ENCODE measurements around the gene MAPKAPK5.

MAPKAPK5 gene

DNA sequence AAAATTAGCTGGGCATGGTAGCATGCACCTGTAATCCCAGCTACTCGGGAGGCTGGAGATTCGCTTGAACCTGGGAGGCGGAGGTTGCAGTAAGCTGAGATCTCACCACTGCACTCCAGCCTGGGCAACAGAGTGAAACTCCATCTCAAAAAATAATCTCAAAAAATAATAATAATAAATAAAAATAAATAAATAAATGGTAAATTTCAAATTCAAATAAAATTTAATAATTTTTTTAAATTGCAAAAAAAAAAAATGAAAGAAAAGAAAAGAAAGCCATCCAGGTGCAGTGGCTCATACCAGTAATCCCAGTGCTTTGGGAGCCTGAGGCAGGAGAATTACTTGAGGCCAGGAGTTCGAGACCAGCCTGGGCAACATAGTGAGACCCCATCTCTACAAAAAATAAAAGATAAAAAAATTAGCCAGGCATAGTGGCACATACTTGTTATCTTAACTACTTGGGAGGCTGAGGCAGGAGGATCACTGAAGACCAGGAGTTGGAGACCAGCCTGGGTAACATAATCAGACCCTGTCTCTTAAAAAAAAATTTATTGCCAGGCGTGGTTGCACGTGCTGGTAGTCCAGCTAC is 38.9 kb upstream of the MAPKAPK5 start:
- Histone ChIP-seq H3K27ac (ENCODE audit: low read length) (no peak overlapping the region), H3K4me2 (ENCODE audit: insufficient read depth, low read length) (no peak overlapping the region), H4K20me1 (ENCODE audit: insufficient read depth, low read length) (no peaks in the 10 kb centered on the region), H3K79me2 (ENCODE audit: insufficient read depth, low read length) (no peaks in the 10 kb centered on the region), H3K27me3 (ENCODE audit: insufficient read depth, low read length, poor library complexity) (no peaks in the 10 kb centered on the region), H3K9ac (ENCODE audit: low read depth, low read length) (no peak overlapping the region), H3K36me3 (ENCODE audit: insufficient read depth, low read length) (no peaks in the 10 kb centered on the region), H3K9me3 (ENCODE audit: insufficient read depth, low read length, severe bottlenecking) (no peaks in the 10 kb centered on the region), H2AFZ (ENCODE audit: low read depth, low read length) (no peak overlapping the region), H3K4me1 (ENCODE audit: insufficient read depth, low read length) (no peaks in the 10 kb centered on the region), H3K4me3 (ENCODE audit: low read depth in 1 of 2, low read length in 2 of 2) (no peak overlapping the region)
- TF ChIP-seq, protein P1, sequence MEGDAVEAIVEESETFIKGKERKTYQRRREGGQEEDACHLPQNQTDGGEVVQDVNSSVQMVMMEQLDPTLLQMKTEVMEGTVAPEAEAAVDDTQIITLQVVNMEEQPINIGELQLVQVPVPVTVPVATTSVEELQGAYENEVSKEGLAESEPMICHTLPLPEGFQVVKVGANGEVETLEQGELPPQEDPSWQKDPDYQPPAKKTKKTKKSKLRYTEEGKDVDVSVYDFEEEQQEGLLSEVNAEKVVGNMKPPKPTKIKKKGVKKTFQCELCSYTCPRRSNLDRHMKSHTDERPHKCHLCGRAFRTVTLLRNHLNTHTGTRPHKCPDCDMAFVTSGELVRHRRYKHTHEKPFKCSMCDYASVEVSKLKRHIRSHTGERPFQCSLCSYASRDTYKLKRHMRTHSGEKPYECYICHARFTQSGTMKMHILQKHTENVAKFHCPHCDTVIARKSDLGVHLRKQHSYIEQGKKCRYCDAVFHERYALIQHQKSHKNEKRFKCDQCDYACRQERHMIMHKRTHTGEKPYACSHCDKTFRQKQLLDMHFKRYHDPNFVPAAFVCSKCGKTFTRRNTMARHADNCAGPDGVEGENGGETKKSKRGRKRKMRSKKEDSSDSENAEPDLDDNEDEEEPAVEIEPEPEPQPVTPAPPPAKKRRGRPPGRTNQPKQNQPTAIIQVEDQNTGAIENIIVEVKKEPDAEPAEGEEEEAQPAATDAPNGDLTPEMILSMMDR (IDR thresholded peaks at IDR 0.05; ENCODE audit: borderline replicate concordance, extremely low read depth, low read length, poor library complexity, severe bottlenecking), result no peak
- no peak for TF ChIP-seq EZH2 (IDR thresholded peaks at IDR 0.05; ENCODE audit: borderline replicate concordance, low read depth, low read length, severe bottlenecking)
- DNase-seq (no peak), ATAC-seq (ENCODE audit: insufficient read depth, low read depth) (no peak)

DNA sequence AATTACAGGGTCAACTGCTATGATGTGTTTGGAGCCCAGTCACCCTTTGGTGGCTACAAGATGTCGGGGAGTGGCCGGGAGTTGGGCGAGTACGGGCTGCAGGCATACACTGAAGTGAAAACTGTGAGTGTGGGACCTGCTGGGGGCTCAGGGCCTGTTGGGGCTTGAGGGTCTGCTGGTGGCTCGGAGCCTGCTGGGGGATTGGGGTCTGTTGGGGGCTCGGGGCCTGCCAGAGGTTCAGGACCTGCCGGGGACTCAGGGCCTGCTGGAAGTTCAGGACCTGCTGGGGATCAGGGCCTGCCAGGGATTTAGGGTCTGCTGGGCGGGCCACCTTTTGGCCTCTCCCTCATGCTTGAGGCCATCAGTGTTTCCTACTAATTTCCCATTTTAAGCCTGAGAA is 38.2 kb upstream of the MAPKAPK5 start:
- H4K20me1 ChIP-seq (ENCODE audit: insufficient read depth, low read length), result no peaks in the 10 kb centered on the region
- H3K4me1 ChIP-seq (ENCODE audit: insufficient read depth, low read length), result no peaks in the 10 kb centered on the region
- H3K4me2 ChIP-seq (ENCODE audit: insufficient read depth, low read length), result no peak overlapping the region
- no peaks in the 10 kb centered on the region for H3K9me3 ChIP-seq (ENCODE audit: insufficient read depth, low read length, severe bottlenecking)
- TF ChIP-seq, protein P1 (IDR thresholded peaks at IDR 0.05; ENCODE audit: borderline replicate concordance, extremely low read depth, low read length, poor library complexity, severe bottlenecking), result no peak
- no peak for TF ChIP-seq EZH2 (IDR thresholded peaks at IDR 0.05; ENCODE audit: borderline replicate concordance, low read depth, low read length, severe bottlenecking)
- H3K4me3 ChIP-seq (ENCODE audit: low read depth in 1 of 2, low read length in 2 of 2), result no peak overlapping the region
- ATAC-seq (ENCODE audit: insufficient read depth, low read depth), result no peak
- no peak for DNase-seq
- H3K27me3 ChIP-seq (ENCODE audit: insufficient read depth, low read length, poor library complexity), result no peaks in the 10 kb centered on the region
- H3K36me3 ChIP-seq (ENCODE audit: insufficient read depth, low read length), result no peaks in the 10 kb centered on the region
- H3K79me2 ChIP-seq (ENCODE audit: insufficient read depth, low read length), result no peaks in the 10 kb centered on the region
- H3K27ac ChIP-seq (ENCODE audit: low read length), result no peak overlapping the region
- no peak overlapping the region for H2AFZ ChIP-seq (ENCODE audit: low read depth, low read length)
- H3K9ac ChIP-seq (ENCODE audit: low read depth, low read length), result no peak overlapping the region

GRCh38 chr12:111806304-111806703 is 35.7 kb upstream of the MAPKAPK5 start:
- Histone ChIP-seq H3K4me3 (ENCODE audit: low read depth in 1 of 2, low read length in 2 of 2) (no peak overlapping the region), H3K4me2 (ENCODE audit: insufficient read depth, low read length) (no peak overlapping the region), H3K36me3 (ENCODE audit: insufficient read depth, low read length) (no peaks in the 10 kb centered on the region), H4K20me1 (ENCODE audit: insufficient read depth, low read length) (no peaks in the 10 kb centered on the region), H3K27me3 (ENCODE audit: insufficient read depth, low read length, poor library complexity) (no peaks in the 10 kb centered on the region), H3K4me1 (ENCODE audit: insufficient read depth, low read length) (no peaks in the 10 kb centered on the region), H3K9me3 (ENCODE audit: insufficient read depth, low read length, severe bottlenecking) (no peaks in the 10 kb centered on the region), H2AFZ (ENCODE audit: low read depth, low read length) (no peak overlapping the region), H3K27ac (ENCODE audit: low read length) (no peak overlapping the region), H3K79me2 (ENCODE audit: insufficient read depth, low read length) (no peaks in the 10 kb centered on the region), H3K9ac (ENCODE audit: low read depth, low read length) (no peak overlapping the region)
- TF ChIP-seq, protein P1 (IDR thresholded peaks at IDR 0.05; ENCODE audit: borderline replicate concordance, extremely low read depth, low read length, poor library complexity, severe bottlenecking), result no peak
- TF ChIP-seq EZH2 (IDR thresholded peaks at IDR 0.05; ENCODE audit: borderline replicate concordance, low read depth, low read length, severe bottlenecking), result no peak
- DNase-seq, result no peak
- ATAC-seq (ENCODE audit: insufficient read depth, low read depth), result no peak

Data from DND-41 (cell line).